Measurements from ENCODE around the gene DNAJB9.

DNAJB9 gene

DNA sequence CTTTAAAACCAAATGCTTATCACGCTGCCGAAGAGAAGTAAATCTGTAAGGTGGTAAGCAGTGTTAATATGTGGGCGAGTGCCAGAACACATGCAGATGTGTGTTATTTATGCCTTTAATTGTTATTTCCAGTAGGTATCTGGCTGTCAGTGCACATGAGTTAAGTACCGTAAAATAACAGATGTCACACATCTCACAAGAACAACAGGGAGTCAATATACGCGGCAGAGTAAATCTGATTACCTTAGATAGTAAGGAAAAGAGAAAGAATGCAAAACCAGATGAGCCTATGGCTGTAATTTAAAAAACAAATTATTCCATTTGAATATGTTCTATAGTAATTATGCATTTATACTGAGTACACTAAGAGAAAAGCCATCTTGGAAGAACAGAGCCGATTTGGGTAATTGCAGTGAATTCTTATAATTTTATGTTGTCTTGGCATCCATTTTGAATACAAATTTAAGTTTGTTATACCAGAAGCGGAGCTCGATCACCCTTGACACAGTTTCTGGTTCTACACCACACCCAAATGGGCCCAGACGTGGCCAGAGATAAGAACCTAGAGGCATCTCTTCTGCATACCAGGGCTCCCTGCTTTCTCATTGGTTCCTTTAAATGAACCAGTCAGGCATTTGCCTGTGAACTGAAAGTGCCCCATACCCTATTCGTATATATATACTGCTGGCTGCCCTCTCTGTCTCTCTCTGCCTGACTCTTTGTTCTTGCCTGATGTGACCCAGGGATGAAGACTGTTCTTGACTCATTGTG lies 34.8 kb downstream of the DNAJB9 start:
- TF ChIP-seq, protein P1, sequence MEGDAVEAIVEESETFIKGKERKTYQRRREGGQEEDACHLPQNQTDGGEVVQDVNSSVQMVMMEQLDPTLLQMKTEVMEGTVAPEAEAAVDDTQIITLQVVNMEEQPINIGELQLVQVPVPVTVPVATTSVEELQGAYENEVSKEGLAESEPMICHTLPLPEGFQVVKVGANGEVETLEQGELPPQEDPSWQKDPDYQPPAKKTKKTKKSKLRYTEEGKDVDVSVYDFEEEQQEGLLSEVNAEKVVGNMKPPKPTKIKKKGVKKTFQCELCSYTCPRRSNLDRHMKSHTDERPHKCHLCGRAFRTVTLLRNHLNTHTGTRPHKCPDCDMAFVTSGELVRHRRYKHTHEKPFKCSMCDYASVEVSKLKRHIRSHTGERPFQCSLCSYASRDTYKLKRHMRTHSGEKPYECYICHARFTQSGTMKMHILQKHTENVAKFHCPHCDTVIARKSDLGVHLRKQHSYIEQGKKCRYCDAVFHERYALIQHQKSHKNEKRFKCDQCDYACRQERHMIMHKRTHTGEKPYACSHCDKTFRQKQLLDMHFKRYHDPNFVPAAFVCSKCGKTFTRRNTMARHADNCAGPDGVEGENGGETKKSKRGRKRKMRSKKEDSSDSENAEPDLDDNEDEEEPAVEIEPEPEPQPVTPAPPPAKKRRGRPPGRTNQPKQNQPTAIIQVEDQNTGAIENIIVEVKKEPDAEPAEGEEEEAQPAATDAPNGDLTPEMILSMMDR (IDR thresholded peaks at IDR 0.05; ENCODE audit: low read length): no peak
- no peak for TF ChIP-seq EZH2 (IDR thresholded peaks at IDR 0.05; ENCODE audit: borderline replicate concordance, low read length)
- Histone ChIP-seq H3K36me3 (ENCODE audit: insufficient read depth, low read length) (no peaks in the 10 kb centered on the region), H2AFZ (ENCODE audit: low read length) (no peak overlapping the region)

GRCh38 chr7:108605559-108606201 lies 36.0 kb downstream of the DNAJB9 start:
- H3K4me2 ChIP-seq (ENCODE audit: low read length): no peak overlapping the region
- no peak overlapping the region for H3K9ac ChIP-seq (ENCODE audit: low read length)

More for the DNA sequence above, 34.8 kb downstream of the DNAJB9 start:
- Histone ChIP-seq H3K4me2 (ENCODE audit: low read length) (no peak overlapping the region), H3K79me2 (ENCODE audit: insufficient read depth, low read length) (no peaks in the 10 kb centered on the region), H3F3A (ENCODE audit: insufficient read depth, low read length) (no peaks in the 10 kb centered on the region), H3K27me3 (ENCODE audit: insufficient read depth, low read length) (no peaks in the 10 kb centered on the region), H4K20me1 (ENCODE audit: insufficient read depth, low read length) (no peaks in the 10 kb centered on the region), H3K4me1 (ENCODE audit: insufficient read depth, low read length, severe bottlenecking) (no peaks in the 10 kb centered on the region), H3K9me2 (ENCODE audit: low read depth, low read length) (no peaks in the 10 kb centered on the region), H3K9me3 (ENCODE audit: low read length) (no peaks in the 10 kb centered on the region), H3K4me3 (ENCODE audit: low read depth, low read length, poor library complexity, severe bottlenecking) (no peak overlapping the region), H3K27ac (ENCODE audit: low read depth, low read length, poor library complexity, severe bottlenecking) (no peak overlapping the region), H3K9ac (ENCODE audit: low read length) (no peak overlapping the region)

DNA sequence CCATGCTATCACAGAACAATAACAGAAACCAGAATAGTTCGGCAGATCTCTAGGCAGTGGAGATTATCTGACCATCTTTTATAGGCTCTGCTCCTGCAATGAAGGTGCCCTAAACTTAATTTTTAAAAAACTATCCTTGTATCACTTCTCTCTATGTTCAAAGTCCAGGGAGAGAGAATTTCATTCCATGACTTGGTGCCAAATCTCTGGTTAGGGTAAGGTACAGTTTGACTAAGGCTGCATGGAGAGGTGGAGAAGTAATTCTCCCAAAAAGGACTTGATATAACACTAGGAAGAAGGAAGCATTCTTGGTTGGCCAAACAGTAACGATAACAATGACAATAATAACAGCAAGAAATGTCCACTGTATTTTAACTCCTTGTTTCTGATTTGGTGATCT lies 40.0 kb downstream of the DNAJB9 start:
- Histone ChIP-seq H3K27ac (ENCODE audit: low read depth, low read length, poor library complexity, severe bottlenecking) (no peak overlapping the region), H3K36me3 (ENCODE audit: insufficient read depth, low read length) (no peaks in the 10 kb centered on the region), H3K4me3 (ENCODE audit: low read depth, low read length, poor library complexity, severe bottlenecking) (no peak overlapping the region), H3K79me2 (ENCODE audit: insufficient read depth, low read length) (no peaks in the 10 kb centered on the region), H2AFZ (ENCODE audit: low read length) (no peak overlapping the region), H3K4me2 (ENCODE audit: low read length) (no peak overlapping the region), H3K9me2 (ENCODE audit: low read depth, low read length) (no peaks in the 10 kb centered on the region), H3F3A (ENCODE audit: insufficient read depth, low read length) (no peaks in the 10 kb centered on the region), H3K27me3 (ENCODE audit: insufficient read depth, low read length) (no peaks in the 10 kb centered on the region), H4K20me1 (ENCODE audit: insufficient read depth, low read length) (no peaks in the 10 kb centered on the region), H3K9me3 (ENCODE audit: low read length) (no peaks in the 10 kb centered on the region), H3K4me1 (ENCODE audit: insufficient read depth, low read length, severe bottlenecking) (no peaks in the 10 kb centered on the region), H3K9ac (ENCODE audit: low read length) (no peak overlapping the region)
- TF ChIP-seq EZH2 (IDR thresholded peaks at IDR 0.05; ENCODE audit: borderline replicate concordance, low read length): no peak
- TF ChIP-seq, protein P1 (IDR thresholded peaks at IDR 0.05; ENCODE audit: low read length): no peak

More at GRCh38 chr7:108605559-108606201, 36.0 kb downstream of the DNAJB9 start:
- Histone ChIP-seq H3F3A (ENCODE audit: insufficient read depth, low read length) (no peaks in the 10 kb centered on the region), H3K79me2 (ENCODE audit: insufficient read depth, low read length) (no peaks in the 10 kb centered on the region), H3K36me3 (ENCODE audit: insufficient read depth, low read length) (no peaks in the 10 kb centered on the region), H3K27ac (ENCODE audit: low read depth, low read length, poor library complexity, severe bottlenecking) (no peak overlapping the region), H3K9me2 (ENCODE audit: low read depth, low read length) (no peaks in the 10 kb centered on the region), H4K20me1 (ENCODE audit: insufficient read depth, low read length) (no peaks in the 10 kb centered on the region), H3K4me3 (ENCODE audit: low read depth, low read length, poor library complexity, severe bottlenecking) (no peak overlapping the region), H3K9me3 (ENCODE audit: low read length) (no peaks in the 10 kb centered on the region), H3K4me1 (ENCODE audit: insufficient read depth, low read length, severe bottlenecking) (no peaks in the 10 kb centered on the region), H2AFZ (ENCODE audit: low read length) (no peak overlapping the region), H3K27me3 (ENCODE audit: insufficient read depth, low read length) (no peaks in the 10 kb centered on the region)
- no peak for TF ChIP-seq EZH2 (IDR thresholded peaks at IDR 0.05; ENCODE audit: borderline replicate concordance, low read length)
- TF ChIP-seq, protein P1 (IDR thresholded peaks at IDR 0.05; ENCODE audit: low read length): no peak
